Inflammatory macrophage treated with lipopolysaccharide for 4 hours (primary cell): ENCODE results near the gene TMEM135.
A peak's percentile ranks its signal among the peaks of the same experiment; 100 is the strongest.
"Not testable (repeated sequence)": the region's sequence is repeated elsewhere in the genome, so short reads cannot be mapped to it uniquely, and the experiment has no call there.

ENCODE experiments used
- DNase-seq: peaks from one replicate; pipeline ENCODE4 v3.0.0-alpha.2; 2020

TMEM135 gene

GRCh38 chr11:87037450-87038234 lies at the start of gene TMEM135:
TMEM135 (plus strand) TSS chr11:87037934; CDS start chr11:87038046, 112 bp downstream.
- peak; percentile 91 for DNase-seq

- no peak for DNase-seq
Measured at GRCh38 chr11:86988351-86988881, 49.3 kb upstream of the TMEM135 start.

- DNase-seq = no peak
Measured at GRCh38 chr11:86990031-86990430, 47.7 kb upstream of the TMEM135 start.

- DNase-seq = no peak
Measured at GRCh38 chr11:86990515-86990914, 47.2 kb upstream of the TMEM135 start.

DNA sequence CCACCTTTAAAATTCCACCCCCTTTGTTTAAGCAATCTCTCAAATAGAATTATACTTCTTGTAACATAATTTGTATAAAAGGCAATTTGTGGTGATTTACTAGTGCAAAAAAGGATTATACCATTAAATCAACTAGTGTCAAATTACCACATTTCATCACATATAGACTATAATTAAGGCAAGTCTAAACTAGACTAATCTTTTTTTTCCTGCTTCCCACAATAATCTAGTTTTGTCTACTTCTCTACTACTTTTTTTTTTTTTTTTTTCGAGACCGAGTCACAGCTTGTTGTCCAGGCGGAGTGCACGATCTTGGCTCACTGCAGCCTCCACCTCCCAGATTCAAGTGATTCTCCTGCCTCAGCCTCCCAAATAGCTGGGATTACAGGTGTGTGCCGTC lies 46.4 kb upstream of the TMEM135 start:
- DNase-seq = no peak

- DNase-seq = not testable (repeated sequence)
Measured at GRCh38 chr11:86992340-86992739, 45.4 kb upstream of the TMEM135 start.

DNA sequence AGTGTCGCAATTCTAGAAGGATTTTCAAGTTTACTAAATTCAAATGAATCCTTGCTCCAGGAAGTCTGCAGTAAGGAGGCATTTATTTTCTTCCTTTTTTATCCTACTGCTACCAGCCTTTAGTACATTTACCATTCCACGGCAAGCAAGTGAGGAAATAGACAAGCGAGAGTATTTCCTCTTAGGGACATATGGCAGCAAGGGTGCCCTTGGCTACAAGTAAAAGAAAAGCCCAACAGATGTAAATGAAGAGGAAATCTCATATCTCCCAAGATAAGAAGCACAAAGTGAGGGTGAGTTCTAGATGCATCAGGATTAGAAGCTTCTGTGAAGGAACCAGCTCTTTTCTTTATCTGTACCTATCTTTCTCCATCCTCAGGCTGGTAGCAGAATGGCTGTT lies 44.7 kb upstream of the TMEM135 start:
- DNase-seq = no peak

- DNase-seq = no peak
Measured at GRCh38 chr11:86996953-86997570, 40.7 kb upstream of the TMEM135 start.

GRCh38 chr11:86999388-86999787 lies 38.3 kb upstream of the TMEM135 start:
- DNase-seq = no peak

GRCh38 chr11:86999859-87000753 lies 37.6 kb upstream of the TMEM135 start:
- DNase-seq = no peak

- peak; percentile 25 for DNase-seq
Measured at GRCh38 chr11:87002918-87003317, 34.8 kb upstream of the TMEM135 start.

GRCh38 chr11:87004281-87004680 lies 33.5 kb upstream of the TMEM135 start:
- DNase-seq = not testable (repeated sequence)

DNA sequence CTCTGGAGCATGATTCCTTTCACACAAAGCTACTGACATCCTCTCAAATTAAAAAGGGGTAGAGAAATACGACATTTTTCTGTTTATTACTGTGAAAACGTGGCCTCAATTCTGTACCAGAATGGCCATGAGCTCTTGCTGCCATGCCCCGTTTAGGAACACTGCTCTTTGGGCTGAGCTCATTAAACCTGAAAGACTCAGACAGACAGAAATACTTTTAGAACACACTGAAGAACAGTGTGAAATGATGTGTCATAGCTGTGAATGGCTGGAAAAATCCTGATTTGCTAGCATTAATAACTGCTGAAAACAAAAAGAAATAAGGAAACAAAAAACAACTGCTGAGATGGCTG lies 32.2 kb upstream of the TMEM135 start:
- no peak for DNase-seq

DNA sequence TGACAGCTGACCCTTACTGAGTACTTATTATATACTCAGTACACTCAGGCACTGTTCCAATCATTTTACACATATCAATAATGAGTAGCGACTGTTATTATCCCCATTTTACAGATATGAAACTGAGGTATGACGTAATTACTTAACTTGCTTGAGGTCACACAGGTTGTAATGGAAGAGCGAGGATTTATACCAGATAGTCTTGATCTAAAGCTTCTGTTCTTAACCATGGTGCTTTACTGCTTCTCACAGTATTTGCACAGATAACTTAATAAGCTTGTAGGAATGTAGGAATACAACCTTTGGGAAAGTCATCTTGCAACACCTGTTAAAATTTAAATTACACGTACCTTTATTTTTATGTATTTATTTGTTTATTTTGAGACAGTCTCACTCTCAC lies 31.7 kb upstream of the TMEM135 start:
- no peak for DNase-seq

GRCh38 chr11:87007963-87008362 lies 29.8 kb upstream of the TMEM135 start:
- DNase-seq = no peak

DNA sequence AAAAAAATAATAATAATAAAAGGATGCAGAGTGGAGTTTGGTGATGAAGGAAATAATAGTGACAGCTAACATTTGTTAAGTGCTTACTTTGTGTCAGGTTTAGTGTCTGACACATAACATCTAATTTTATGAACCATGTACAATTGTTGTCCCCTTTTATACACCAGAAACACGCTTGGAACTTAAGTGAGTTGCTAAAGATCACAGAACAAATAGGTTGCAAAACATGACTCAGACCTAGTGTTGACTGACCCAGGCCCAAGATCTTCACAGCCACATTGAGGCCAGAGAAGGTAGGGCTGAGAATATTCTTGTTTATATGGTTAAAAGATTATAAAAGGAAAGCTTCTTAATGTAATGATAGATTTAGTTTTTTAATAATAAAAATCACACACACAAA lies 25.6 kb upstream of the TMEM135 start:
- no peak for DNase-seq

- no peak for DNase-seq
Measured at GRCh38 chr11:87012673-87013072, 25.1 kb upstream of the TMEM135 start.

GRCh38 chr11:87013912-87014825 lies 23.6 kb upstream of the TMEM135 start:
- no peak for DNase-seq

GRCh38 chr11:87015645-87016044 lies 22.1 kb upstream of the TMEM135 start:
- no peak for DNase-seq

GRCh38 chr11:87019613-87020271 lies 18.0 kb upstream of the TMEM135 start:
- no peak for DNase-seq

DNA sequence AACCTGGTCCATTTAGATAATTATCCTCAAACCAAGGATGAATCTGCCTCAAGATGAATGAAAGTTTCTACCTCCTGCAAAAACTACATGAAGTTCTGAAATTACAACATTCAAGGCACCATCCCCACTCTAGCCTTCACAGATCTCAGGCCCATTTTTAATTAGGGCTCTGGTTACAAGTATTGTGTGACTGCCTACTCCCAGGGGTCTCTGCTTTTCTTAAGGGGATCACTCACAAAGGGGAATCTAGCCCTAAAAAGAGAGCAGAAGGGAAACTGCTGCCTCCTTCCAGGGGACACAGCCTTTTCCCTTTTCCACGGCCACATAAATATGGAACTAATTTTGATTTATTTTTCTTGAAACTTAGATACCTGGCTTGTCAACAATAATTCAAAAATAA lies 17.4 kb upstream of the TMEM135 start:
- DNase-seq = no peak
